GM13977 (cell line): ENCODE measurements around the gene TUBB2A.
"Not testable (repeated sequence)": the region's sequence is repeated elsewhere in the genome, so short reads cannot be mapped to it uniquely, and the experiment has no call there.

ENCODE experiments used
- DNase-seq: peaks from one replicate; pipeline ENCODE4 v3.0.0; 2012; ENCODE audit warnings: low spot score
- CTCF ChIP-seq: IDR thresholded peaks from 2 replicates; pipeline ENCODE4 v1.5.1; 2012; ENCODE audit warnings: mild to moderate bottlenecking, control low read depth; ENCODE audit not compliant: insufficient read depth; ENCODE audit errors: extremely low read depth, missing control alignments
- in situ Hi-C: fragments of 300-500 bp; cut with MboI; formaldehyde crosslinking; loops from one replicate; pipeline ENCODE4 v1.12.0; 2022; ENCODE audit warnings: low sequenced_read_pairs, low pct_unique_long_range_greater_than_20kb, mixed read lengths, inconsistent platforms; ENCODE audit not compliant: unreplicated experiment

TUBB2A gene

GRCh38 chr6:3140201-3140600 is 17.1 kb downstream of the TUBB2A start:
- TF ChIP-seq CTCF = no peak
- DNase-seq = no peak
- in situ Hi-C loops = no loop called here

- no peak for DNase-seq
- in situ Hi-C loops = no loop called here
- TF ChIP-seq CTCF = no peak
Measured at GRCh38 chr6:3139090-3139903, 18.0 kb downstream of the TUBB2A start.

GRCh38 chr6:3138341-3138740 is 19.0 kb downstream of the TUBB2A start:
- no peak for TF ChIP-seq CTCF
- no peak for DNase-seq
- in situ Hi-C loops = no loop called here

- DNase-seq, in situ Hi-C loops: not testable (repeated sequence)
Measured at GRCh38 chr6:3137873-3138272, 19.5 kb downstream of the TUBB2A start.

GRCh38 chr6:3137057-3137777 is 20.1 kb downstream of the TUBB2A start:
- no peak for TF ChIP-seq CTCF
- no peak for DNase-seq
- in situ Hi-C loops = no loop called here

- DNase-seq = no peak
- TF ChIP-seq CTCF = no peak
- in situ Hi-C loops = no loop called here
Measured at GRCh38 chr6:3136292-3137011, 20.9 kb downstream of the TUBB2A start.
